ENCODE data around the gene MYLK. TPM values are rescaled to one million over a fixed set of nuclear protein-coding genes. Genes with fewer than 3 reads are reported as not detected.

Gene MYLK
- total RNA-seq, 1 donor from 2014 or later, result 0.16 TPM

- Mint-ChIP-seq H3K4me3 (ENCODE audit: low read depth) (no peak overlapping the region), H3K27me3 (ENCODE audit: low read depth) (no peaks in the 10 kb centered on the region), H3K9me3 (no peaks in the 10 kb centered on the region), H3K36me3 (ENCODE audit: low read depth) (no peaks in the 10 kb centered on the region), H3K27ac (no peak overlapping the region), H3K4me1 (ENCODE audit: low read depth) (no peaks in the 10 kb centered on the region)
- intact Hi-C loops (cut with micrococcal nuclease), result no loop called here
- no peak for DNase-seq (ENCODE audit: low spot score)
Observed at GRCh38 chr3:123695731-123696640, 188.1 kb downstream of the MYLK start.

GRCh38 chr3:123695152-123695551, 189.0 kb downstream of the MYLK start:
- no peaks in the 10 kb centered on the region for H3K9me3 Mint-ChIP-seq
- no peak for DNase-seq (ENCODE audit: low spot score)
- H3K27ac Mint-ChIP-seq, result no peak overlapping the region
- intact Hi-C loops (cut with micrococcal nuclease), result no loop called here
- no peaks in the 10 kb centered on the region for H3K36me3 Mint-ChIP-seq (ENCODE audit: low read depth)
- H3K27me3 Mint-ChIP-seq (ENCODE audit: low read depth), result no peaks in the 10 kb centered on the region
- H3K4me1 Mint-ChIP-seq (ENCODE audit: low read depth), result no peaks in the 10 kb centered on the region
- no peak overlapping the region for H3K4me3 Mint-ChIP-seq (ENCODE audit: low read depth)

GRCh38 chr3:123694366-123695087, 189.6 kb downstream of the MYLK start:
- intact Hi-C loops (cut with micrococcal nuclease), result no loop called here
- H3K4me1 Mint-ChIP-seq (ENCODE audit: low read depth), result no peaks in the 10 kb centered on the region
- DNase-seq (ENCODE audit: low spot score), result no peak
- no peaks in the 10 kb centered on the region for H3K9me3 Mint-ChIP-seq
- H3K27me3 Mint-ChIP-seq (ENCODE audit: low read depth), result no peaks in the 10 kb centered on the region
- no peaks in the 10 kb centered on the region for H3K36me3 Mint-ChIP-seq (ENCODE audit: low read depth)
- H3K27ac Mint-ChIP-seq, result no peak overlapping the region
- H3K4me3 Mint-ChIP-seq (ENCODE audit: low read depth), result no peak overlapping the region

- H3K4me1 Mint-ChIP-seq (ENCODE audit: low read depth), result no peaks in the 10 kb centered on the region
- intact Hi-C loops (cut with micrococcal nuclease), result no loop called here
- no peaks in the 10 kb centered on the region for H3K9me3 Mint-ChIP-seq
Observed at GRCh38 chr3:123693584-123694190, 190.4 kb downstream of the MYLK start.

GRCh38 chr3:123692671-123693070, 191.5 kb downstream of the MYLK start:
- H3K27me3 Mint-ChIP-seq (ENCODE audit: low read depth), result no peaks in the 10 kb centered on the region
- no peak overlapping the region for H3K27ac Mint-ChIP-seq
- no peak for DNase-seq (ENCODE audit: low spot score)
- H3K4me3 Mint-ChIP-seq (ENCODE audit: low read depth), result no peak overlapping the region
- H3K9me3 Mint-ChIP-seq, result no peaks in the 10 kb centered on the region
- intact Hi-C loops (cut with micrococcal nuclease), result no loop called here
- H3K4me1 Mint-ChIP-seq (ENCODE audit: low read depth), result no peaks in the 10 kb centered on the region
- H3K36me3 Mint-ChIP-seq (ENCODE audit: low read depth), result no peaks in the 10 kb centered on the region

More at GRCh38 chr3:123693584-123694190, 190.4 kb downstream of the MYLK start:
- H3K36me3 Mint-ChIP-seq (ENCODE audit: low read depth), result no peaks in the 10 kb centered on the region
- DNase-seq (ENCODE audit: low spot score), result no peak
- H3K27ac Mint-ChIP-seq, result no peak overlapping the region
- no peak overlapping the region for H3K4me3 Mint-ChIP-seq (ENCODE audit: low read depth)
- H3K27me3 Mint-ChIP-seq (ENCODE audit: low read depth), result no peaks in the 10 kb centered on the region

- no peaks in the 10 kb centered on the region for H3K27me3 Mint-ChIP-seq (ENCODE audit: low read depth)
- intact Hi-C loops (cut with micrococcal nuclease), result no loop called here
- DNase-seq (ENCODE audit: low spot score), result no peak
- no peak overlapping the region for H3K27ac Mint-ChIP-seq
- H3K36me3 Mint-ChIP-seq (ENCODE audit: low read depth), result no peaks in the 10 kb centered on the region
- no peaks in the 10 kb centered on the region for H3K4me1 Mint-ChIP-seq (ENCODE audit: low read depth)
- H3K4me3 Mint-ChIP-seq (ENCODE audit: low read depth), result no peak overlapping the region
- no peaks in the 10 kb centered on the region for H3K9me3 Mint-ChIP-seq
Observed at GRCh38 chr3:123692041-123692440, 192.1 kb downstream of the MYLK start.

- Mint-ChIP-seq H3K4me3 (ENCODE audit: low read depth) (no peak overlapping the region), H3K9me3 (no peaks in the 10 kb centered on the region), H3K27me3 (ENCODE audit: low read depth) (no peaks in the 10 kb centered on the region), H3K36me3 (ENCODE audit: low read depth) (no peaks in the 10 kb centered on the region), H3K4me1 (ENCODE audit: low read depth) (no peaks in the 10 kb centered on the region), H3K27ac (no peak overlapping the region)
- no peak for DNase-seq (ENCODE audit: low spot score)
- intact Hi-C loops (cut with micrococcal nuclease), result no loop called here
Observed at GRCh38 chr3:123689831-123690230, 194.3 kb downstream of the MYLK start.

GRCh38 chr3:123688241-123688747, 195.8 kb downstream of the MYLK start:
- intact Hi-C loops (cut with micrococcal nuclease), result no loop called here
- H3K4me3 Mint-ChIP-seq (ENCODE audit: low read depth), result no peak overlapping the region
- H3K36me3 Mint-ChIP-seq (ENCODE audit: low read depth), result no peaks in the 10 kb centered on the region
- H3K4me1 Mint-ChIP-seq (ENCODE audit: low read depth), result no peaks in the 10 kb centered on the region
- no peaks in the 10 kb centered on the region for H3K9me3 Mint-ChIP-seq
- no peaks in the 10 kb centered on the region for H3K27me3 Mint-ChIP-seq (ENCODE audit: low read depth)
- no peak for DNase-seq (ENCODE audit: low spot score)
- no peak overlapping the region for H3K27ac Mint-ChIP-seq

- H3K27ac Mint-ChIP-seq, result no peak overlapping the region
- intact Hi-C loops (cut with micrococcal nuclease), result no loop called here
- no peaks in the 10 kb centered on the region for H3K9me3 Mint-ChIP-seq
- H3K36me3 Mint-ChIP-seq (ENCODE audit: low read depth), result no peaks in the 10 kb centered on the region
- H3K4me3 Mint-ChIP-seq (ENCODE audit: low read depth), result no peak overlapping the region
- no peaks in the 10 kb centered on the region for H3K27me3 Mint-ChIP-seq (ENCODE audit: low read depth)
- H3K4me1 Mint-ChIP-seq (ENCODE audit: low read depth), result no peaks in the 10 kb centered on the region
- DNase-seq (ENCODE audit: low spot score), result no peak
Observed at GRCh38 chr3:123687286-123687685, 196.8 kb downstream of the MYLK start.

GRCh38 chr3:123686251-123686650, 197.9 kb downstream of the MYLK start:
- Mint-ChIP-seq H3K27me3 (ENCODE audit: low read depth) (no peaks in the 10 kb centered on the region), H3K27ac (no peak overlapping the region), H3K9me3 (no peaks in the 10 kb centered on the region), H3K4me1 (ENCODE audit: low read depth) (no peaks in the 10 kb centered on the region), H3K4me3 (ENCODE audit: low read depth) (no peak overlapping the region), H3K36me3 (ENCODE audit: low read depth) (no peaks in the 10 kb centered on the region)
- intact Hi-C loops (cut with micrococcal nuclease), result no loop called here
- DNase-seq (ENCODE audit: low spot score), result no peak

GRCh38 chr3:123685780-123686179, 198.4 kb downstream of the MYLK start:
- Mint-ChIP-seq H3K4me3 (ENCODE audit: low read depth) (no peak overlapping the region), H3K27me3 (ENCODE audit: low read depth) (no peaks in the 10 kb centered on the region), H3K27ac (no peak overlapping the region), H3K9me3 (no peaks in the 10 kb centered on the region), H3K36me3 (ENCODE audit: low read depth) (no peaks in the 10 kb centered on the region), H3K4me1 (ENCODE audit: low read depth) (no peaks in the 10 kb centered on the region)
- DNase-seq (ENCODE audit: low spot score), result no peak
- intact Hi-C loops (cut with micrococcal nuclease), result no loop called here

GRCh38 chr3:123684636-123685035, 199.5 kb downstream of the MYLK start:
- Mint-ChIP-seq H3K27ac (no peak overlapping the region), H3K4me3 (ENCODE audit: low read depth) (no peak overlapping the region), H3K9me3 (no peaks in the 10 kb centered on the region), H3K36me3 (ENCODE audit: low read depth) (no peaks in the 10 kb centered on the region), H3K4me1 (ENCODE audit: low read depth) (no peaks in the 10 kb centered on the region), H3K27me3 (ENCODE audit: low read depth) (no peaks in the 10 kb centered on the region)
- DNase-seq (ENCODE audit: low spot score), result no peak
- intact Hi-C loops (cut with micrococcal nuclease), result no loop called here

GRCh38 chr3:123684209-123684608, 199.9 kb downstream of the MYLK start:
- Mint-ChIP-seq H3K36me3 (ENCODE audit: low read depth) (no peaks in the 10 kb centered on the region), H3K4me3 (ENCODE audit: low read depth) (no peak overlapping the region), H3K27me3 (ENCODE audit: low read depth) (no peaks in the 10 kb centered on the region), H3K4me1 (ENCODE audit: low read depth) (no peaks in the 10 kb centered on the region), H3K9me3 (no peaks in the 10 kb centered on the region), H3K27ac (no peak overlapping the region)
- no peak for DNase-seq (ENCODE audit: low spot score)
- intact Hi-C loops (cut with micrococcal nuclease), result no loop called here
